D341Med (cell line): Measurements from ENCODE around the gene TRIM46.
A peak's percentile ranks its signal among the peaks of the same experiment; 100 is the strongest.
"Not testable (repeated sequence)": the region's sequence is repeated elsewhere in the genome, so short reads cannot be mapped to it uniquely, and the experiment has no call there.

Experiments used
- DNase-seq: peaks from one replicate; pipeline ENCODE4 v3.0.0; 2012; ENCODE audit warnings: low spot score

TRIM46 gene

DNA sequence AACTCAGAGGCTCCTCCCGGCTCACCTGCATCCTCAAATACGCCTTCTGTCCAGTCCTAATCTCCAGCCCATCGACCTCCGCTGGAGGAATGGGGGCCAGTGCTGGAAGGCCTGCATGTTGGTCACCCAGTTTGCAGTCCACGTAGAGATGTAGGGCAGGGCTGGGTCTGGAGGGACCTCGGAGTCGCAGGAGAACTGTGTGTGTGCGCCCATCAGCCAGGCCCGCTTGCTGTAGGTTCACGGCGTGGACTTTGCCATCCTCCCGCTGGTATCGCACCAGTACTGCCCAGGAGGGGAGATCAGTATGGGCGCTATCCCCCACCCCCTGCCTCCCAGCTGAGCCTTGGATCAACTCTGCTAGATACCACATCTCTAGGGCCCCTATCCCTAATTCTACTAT lies 31.4 kb downstream of the TRIM46 start:
- no peak for DNase-seq

DNA sequence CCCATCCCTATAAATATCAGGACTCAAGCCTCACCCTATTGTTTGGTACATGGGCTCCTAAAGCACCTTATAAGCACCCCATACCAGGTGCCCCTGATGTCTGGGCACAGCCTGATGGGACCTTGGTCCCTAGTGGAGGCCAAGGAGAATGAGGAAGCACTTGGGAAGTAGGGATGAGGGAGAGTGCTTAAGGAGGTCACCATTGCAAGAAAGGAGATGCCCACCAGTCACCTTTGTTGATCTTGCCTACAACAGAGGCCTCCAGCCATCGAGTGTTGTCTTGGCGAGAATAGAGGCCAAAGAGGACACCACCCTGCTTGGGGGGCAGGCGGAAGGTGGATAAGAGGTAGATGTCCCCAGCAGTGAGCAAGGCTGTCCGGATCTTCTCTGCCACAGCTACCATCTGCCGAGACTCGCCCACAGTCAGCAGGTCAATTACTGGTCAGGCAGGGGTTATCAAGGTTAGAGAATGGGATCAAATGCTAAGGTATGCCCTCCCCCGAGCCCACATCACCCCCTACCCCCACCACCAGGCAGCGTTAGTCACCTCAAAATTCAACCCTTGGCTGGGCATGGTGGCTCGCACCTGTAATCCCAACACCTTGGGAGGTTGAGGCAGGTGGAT lies 32.4 kb downstream of the TRIM46 start:
- DNase-seq, result no peak

DNA sequence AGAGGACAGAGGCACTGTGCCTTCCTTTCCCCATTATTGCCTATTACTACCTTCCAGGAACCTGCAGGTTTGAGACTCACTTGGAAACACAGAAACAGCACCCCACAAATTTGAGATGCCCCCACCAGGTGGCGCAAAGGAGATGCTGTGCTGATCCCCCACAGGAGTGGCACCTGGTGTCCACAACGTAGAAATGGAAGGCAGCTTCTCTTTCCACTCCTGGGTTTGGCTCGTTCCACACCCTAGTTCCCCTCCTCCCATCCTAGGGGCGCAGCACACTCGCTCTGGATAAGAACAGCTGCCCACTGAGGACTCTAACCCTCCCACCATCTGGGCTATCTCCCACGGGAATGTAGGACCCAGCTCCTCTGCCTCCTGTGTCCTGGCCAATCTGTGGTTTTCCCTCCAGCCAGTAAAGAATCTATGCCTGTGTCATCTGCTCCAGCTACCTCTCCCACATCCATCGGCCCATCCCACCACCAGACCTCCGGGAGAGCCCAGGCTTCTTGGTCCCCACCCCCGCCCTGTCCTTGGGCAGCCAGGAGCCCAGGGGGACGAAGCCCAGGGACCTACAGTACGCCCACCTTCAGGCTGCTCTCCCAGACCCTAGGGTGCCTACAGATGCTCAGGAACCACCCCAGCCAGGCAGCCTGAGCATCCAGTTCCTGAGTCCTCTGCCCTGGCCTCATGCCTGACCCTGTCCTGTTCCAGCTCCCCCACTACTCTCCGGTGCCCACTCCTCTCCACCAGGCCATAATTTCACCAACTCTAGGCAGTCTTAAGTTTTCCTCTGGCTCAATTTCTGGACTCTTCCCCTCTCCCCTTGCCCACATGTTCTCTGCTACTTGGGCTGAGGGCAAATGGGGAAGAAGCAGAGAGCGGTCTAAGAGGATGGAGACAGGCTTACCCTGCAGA lies 33.5 kb downstream of the TRIM46 start:
- peak; percentile 87 for DNase-seq

DNA sequence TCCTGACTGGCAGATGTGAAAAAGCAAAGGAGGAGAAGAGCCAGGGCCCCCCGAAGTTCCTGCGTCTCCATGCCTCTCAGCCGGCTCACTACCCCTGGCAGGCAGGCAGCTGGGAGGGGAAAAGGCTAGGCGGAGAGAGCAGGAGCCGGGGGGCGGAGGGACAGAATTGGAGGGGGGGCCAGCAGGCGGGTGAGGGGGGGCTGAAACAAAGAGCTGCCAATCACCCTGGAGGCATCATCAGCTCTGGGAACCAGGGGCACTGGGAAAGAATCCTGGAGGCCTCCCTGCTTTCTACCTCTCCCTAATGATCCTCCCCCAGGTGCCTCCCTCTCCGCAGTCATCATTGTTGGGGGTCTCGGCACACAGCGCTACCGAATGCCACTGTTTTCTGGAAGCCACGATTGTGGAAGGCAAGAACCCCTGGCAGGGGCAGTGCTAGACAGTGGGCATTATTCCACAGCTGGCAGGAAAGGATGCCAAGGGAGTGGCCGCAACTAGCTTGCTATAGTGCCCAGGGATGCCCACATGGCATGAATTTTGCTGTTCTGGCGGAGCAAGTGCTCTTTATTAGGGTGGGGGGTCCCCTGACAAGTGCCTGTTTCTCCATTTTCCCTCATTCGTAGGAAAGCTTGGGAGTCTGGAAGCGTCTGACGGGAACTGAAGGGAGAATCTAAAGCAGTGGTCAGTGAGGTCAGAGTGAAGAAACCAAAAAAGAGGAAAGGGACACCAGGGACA lies 34.3 kb downstream of the TRIM46 start, which contains the start of gene THBS3:
THBS3 (minus strand) TSS at position 92 of the 735 bp plus-strand sequence; CDS start at position 71, 21 bp downstream.
- peak; percentile 77 for DNase-seq

DNA sequence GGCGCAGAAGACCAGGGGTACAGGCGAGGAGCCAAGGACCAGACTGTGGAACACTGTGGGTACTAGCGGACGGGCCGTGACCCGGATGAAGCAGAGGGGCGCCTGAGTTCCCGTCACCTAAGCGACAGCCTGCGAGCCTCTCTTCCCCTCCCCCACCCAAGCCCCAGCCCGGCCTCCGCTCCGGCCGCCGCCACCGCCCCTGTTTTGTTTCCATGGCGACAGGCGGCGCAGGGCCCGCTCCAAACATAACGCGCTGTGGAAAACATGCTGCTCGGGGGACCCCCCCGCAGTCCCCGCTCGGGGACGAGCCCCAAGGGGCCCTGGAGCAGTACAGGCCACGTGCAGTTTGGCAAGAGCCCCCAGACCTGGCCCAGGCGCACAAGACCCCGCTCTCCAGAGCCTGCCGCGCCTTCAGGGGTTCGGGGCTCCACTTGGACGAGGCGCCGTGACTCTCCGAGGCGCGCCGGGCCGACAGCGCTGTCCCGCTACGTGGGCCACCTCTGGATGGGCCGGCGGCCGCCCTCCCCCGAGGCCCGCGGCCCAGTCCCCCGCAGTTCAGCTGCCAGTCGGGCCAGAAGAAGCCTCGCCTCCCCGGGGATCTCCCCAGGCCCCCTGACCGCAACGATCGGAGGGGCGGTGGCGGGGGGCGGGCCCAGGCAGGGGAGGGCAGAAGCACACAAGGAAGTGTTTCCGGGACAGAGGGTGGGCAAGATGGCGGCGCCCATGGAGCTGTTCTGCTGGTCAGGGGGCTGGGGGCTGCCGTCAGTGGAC lies 35.1 kb downstream of the TRIM46 start, which contains the start of gene MTX1:
MTX1 (plus strand) TSS at position 155 of the 771 bp plus-strand sequence; CDS start at position 265, 110 bp downstream.
- peak; percentile 93 for DNase-seq

GRCh38 chr1:155209312-155209721 lies 35.7 kb downstream of the TRIM46 start:
- no peak for DNase-seq

DNA sequence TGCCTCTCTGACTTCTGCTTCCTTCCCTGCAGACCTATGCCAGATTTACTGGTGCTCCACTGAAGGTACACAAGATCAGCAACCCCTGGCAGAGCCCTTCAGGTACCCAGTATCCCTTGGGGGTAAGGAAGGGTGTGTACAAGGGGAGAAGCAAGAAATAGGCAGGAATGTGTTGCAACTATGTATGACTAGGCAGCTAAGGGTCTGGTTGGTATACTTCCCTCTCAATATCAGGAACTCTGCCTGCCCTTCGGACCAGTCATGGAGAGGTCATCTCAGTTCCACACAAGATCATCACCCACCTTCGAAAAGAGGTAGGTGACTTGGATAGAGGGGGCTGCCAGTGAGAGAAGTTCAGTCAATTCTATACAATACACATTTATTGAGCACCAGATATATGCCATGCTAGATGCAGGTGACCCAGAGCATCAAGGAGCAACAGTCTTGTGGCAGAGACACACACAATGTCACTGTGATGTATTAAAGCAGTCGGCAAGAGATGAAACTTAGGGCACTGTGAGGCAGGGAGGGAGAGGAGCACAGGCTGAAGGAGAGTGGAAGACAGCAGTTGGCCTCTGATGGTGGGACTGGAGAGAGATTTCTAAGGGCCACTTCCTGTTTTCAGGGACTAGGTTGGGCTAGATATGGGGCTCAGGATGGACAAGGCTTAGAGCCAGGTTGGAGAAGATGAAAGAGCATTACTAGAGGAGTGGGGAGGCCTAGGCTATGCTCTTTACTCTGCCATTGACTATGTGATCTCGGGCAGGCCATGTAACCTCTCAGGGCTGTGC lies 36.9 kb downstream of the TRIM46 start:
- no peak for DNase-seq

DNA sequence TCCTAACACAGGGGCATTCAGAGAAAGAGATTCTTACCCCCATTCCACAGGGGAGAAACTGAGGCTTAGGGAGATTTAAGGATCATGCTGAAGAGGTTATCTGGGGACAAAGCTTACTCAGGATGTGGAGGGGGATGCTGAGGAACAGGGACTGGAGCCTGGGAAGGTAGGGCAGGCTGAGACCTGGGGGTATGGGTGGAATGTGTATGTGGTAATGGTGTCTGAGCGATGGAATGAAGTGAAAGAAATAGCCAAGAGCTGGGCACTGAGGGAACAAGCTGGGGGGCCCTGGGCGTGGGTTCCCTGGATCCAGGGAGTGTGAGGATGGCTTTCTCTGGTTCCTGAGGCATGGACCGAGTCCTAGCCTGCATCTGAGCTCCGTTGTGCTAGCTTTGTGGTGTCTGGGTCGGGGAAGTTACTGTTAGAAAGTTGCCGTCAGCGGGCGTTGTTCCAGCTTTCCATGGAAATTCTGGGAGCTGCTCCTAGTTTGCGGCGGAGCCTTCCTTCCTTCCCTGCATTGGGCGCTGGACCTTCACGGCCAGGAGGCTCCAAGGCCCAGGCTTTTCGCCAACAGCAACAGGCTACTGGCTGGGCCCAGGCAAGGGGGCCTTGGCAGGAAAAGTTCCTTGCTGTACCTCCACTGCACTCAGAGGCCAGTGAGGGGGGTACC lies 37.9 kb downstream of the TRIM46 start:
- not testable (repeated sequence) for DNase-seq

- not testable (repeated sequence) for DNase-seq
Observed at GRCh38 chr1:155212051-155212440, 38.4 kb downstream of the TRIM46 start.

GRCh38 chr1:155214702-155215101 lies 41.1 kb downstream of the TRIM46 start:
- not testable (repeated sequence) for DNase-seq

GRCh38 chr1:155218854-155219591 lies 45.4 kb downstream of the TRIM46 start:
- DNase-seq, result no peak

DNA sequence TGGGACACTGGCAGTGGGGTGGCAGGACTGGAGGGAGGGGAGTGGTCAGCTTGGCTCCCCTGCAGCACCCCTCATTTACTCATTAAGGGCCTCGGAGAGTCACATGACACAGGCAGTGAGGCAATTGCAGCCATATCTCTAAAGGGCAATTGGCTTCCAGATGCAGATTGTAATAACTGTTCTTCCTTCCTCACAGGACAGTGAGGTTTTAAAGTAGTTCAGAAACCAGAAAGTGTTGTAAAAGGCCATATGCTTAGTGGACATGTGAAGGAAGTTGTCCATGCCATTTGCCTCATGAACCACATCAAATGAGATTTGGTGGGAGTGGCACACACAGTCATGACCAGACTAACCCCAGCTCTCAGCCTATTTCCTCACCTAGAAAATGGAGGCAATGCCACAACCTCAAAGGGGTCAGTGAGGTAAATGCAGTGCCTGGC lies 46.0 kb downstream of the TRIM46 start:
- DNase-seq, result no peak

DNA sequence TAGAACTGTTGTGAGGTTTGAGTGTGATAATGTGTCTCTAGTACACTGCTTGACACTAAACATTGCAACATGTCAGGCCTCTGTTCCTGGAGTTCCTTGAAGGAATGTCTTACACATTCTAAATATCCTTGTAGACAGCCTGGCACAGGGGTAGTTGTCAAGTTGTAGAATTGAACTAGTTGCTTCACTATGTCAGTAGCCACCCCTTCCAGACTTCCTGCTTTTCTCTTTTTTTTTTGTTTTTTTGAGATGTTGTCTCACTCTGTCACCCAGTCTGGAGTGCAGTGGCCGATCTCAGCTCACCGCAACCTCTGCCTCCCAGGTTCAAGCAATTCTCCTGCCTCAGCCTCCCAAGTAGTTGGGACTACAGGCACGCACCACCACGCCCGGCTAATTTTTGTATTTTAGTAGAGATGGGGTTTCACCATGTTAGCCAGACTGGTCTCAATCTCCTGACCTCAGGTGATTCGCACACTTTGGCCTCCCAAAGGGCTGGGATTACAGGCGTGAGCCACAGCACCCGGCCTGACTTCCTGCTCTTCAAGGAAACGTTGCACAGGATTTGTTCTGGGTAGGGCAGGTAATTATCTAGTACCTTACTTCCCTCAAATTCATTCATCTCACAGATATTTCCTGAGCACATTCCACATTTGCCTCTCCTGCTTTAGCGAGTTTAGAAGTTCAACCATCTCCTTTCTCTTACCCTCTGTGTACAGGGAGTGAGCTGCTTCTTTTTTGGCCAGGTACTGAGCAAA lies 46.7 kb downstream of the TRIM46 start:
- not testable (repeated sequence) for DNase-seq

DNA sequence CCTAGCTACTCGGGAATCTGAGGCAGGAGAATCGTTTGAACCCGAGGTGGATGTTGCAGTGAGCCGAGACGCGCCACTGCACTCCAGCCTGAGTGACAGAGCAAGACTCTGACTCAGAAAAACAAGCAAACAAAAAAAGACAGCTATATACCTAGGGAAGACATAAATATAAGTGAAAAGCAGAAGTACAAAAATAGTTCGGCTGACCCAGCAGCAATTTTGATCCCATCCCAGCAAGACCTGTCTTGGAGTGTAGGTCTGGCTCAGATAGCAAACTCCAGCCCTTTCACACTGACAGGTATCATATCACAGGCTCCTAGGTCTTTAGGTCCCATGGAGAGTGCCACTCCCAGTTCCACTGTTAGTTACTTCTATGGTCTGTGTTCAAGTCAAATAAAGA lies 49.4 kb downstream of the TRIM46 start:
- DNase-seq, result no peak

GRCh38 chr1:155225404-155225759 lies 51.7 kb downstream of the TRIM46 start:
- not testable (repeated sequence) for DNase-seq

DNA sequence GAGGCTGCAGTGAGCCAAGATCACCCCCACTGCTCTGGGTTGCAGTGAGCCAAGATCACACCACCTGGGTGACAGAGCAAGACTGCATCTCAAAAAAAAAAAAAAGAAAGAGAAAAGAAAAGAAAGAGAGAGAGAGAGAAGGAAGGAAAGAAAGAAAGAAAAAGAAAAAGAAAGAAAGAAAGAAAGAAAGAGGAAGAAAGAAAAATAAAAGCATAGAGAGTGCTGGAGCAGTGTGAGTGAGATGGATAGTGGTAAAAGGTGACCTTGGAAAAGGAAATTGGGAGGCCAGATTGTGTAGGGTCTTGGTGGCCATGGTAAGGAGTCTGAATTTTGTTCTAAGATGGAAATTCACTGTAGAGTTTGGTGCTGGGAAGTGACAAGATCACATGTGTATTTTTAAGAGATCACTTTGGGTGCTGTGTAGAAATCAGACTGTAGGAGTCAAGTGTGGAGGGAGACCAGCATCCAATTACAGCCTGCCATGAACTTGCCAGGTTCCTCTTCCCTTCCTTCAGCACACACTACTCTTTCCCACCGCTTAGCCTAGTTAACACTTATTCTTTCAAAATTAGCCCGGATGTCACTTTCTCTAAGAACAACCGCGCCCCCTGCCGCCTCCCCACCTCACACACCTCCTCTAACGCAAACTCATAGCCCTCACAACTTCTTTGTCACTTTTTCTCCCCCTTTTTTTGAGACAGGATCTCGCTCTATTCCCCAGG lies 52.7 kb downstream of the TRIM46 start:
- peak; percentile 82 for DNase-seq

- peak; percentile 76 for DNase-seq
Observed at GRCh38 chr1:155226910-155227260, 53.2 kb downstream of the TRIM46 start.
